ENCODE measurements around the gene PPM1E.

- TF ChIP-seq POLR2A (IDR thresholded peaks at IDR 0.05; ENCODE audit: extremely low read depth, insufficient read length) (no peak), MYC (IDR thresholded peaks at IDR 0.05; ENCODE audit: low read depth, low read length) (no peak)
- TF ChIP-seq, protein P1, sequence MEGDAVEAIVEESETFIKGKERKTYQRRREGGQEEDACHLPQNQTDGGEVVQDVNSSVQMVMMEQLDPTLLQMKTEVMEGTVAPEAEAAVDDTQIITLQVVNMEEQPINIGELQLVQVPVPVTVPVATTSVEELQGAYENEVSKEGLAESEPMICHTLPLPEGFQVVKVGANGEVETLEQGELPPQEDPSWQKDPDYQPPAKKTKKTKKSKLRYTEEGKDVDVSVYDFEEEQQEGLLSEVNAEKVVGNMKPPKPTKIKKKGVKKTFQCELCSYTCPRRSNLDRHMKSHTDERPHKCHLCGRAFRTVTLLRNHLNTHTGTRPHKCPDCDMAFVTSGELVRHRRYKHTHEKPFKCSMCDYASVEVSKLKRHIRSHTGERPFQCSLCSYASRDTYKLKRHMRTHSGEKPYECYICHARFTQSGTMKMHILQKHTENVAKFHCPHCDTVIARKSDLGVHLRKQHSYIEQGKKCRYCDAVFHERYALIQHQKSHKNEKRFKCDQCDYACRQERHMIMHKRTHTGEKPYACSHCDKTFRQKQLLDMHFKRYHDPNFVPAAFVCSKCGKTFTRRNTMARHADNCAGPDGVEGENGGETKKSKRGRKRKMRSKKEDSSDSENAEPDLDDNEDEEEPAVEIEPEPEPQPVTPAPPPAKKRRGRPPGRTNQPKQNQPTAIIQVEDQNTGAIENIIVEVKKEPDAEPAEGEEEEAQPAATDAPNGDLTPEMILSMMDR (IDR thresholded peaks at IDR 0.05; ENCODE audit: low read depth, low read length): no peak
- TF ChIP-seq, protein P2, sequence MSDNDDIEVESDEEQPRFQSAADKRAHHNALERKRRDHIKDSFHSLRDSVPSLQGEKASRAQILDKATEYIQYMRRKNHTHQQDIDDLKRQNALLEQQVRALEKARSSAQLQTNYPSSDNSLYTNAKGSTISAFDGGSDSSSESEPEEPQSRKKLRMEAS (IDR thresholded peaks at IDR 0.05; ENCODE audit: low read depth, low read length): no peak
These were observed 244.4 kb downstream of the PPM1E start for GRCh38 chr17:59000022-59000421.
